Left renal cortex interstitium (tissue), 4 donors: ENCODE results near the gene FOXO1. TPM values are rescaled to one million over a fixed set of nuclear protein-coding genes. Genes with fewer than 3 reads are reported as not detected.

ENCODE experiments used
- DNase-seq, 4 donors: peaks; one replicate each; pipeline ENCODE4 v3.0.0-alpha.2; 2013; ENCODE audit warnings: low read depth in 4 of 4, low spot score in 2 of 4, missing footprints in 1 of 4
- polyA plus RNA-seq, 4 donors: library from polyadenylated mRNA; unstranded; fragments of 120-200 nt; gene quantifications; one replicate each; pipeline ENCODE4 v1.2.1, GENCODE V29; 2013; ENCODE audit not compliant: insufficient read length in 4 of 4

The FOXO1 gene
- polyA plus RNA-seq, 4 donors, result 13.9 to 18.0 (median 14.6) TPM

DNA sequence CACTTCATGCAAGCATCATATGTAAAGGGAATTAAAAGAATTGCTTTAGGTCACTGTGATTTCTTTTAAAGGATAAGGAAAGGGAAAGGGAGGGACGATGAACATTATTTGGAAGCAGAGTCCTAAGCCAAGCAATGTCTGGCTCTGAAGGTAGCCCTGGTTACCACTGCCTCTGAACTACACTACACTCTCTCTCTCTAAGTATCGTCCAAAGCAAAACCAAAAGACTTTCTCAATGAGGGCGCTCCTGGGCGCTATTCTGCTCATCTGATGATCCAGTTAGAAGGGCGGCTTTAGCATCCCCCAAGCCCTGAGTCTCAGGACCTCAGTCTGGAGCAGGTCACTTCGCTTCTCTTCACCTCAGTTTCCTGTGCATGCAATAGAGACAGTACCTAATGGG is 26.2 kb downstream of the FOXO1 start:
- no peak for DNase-seq

DNA sequence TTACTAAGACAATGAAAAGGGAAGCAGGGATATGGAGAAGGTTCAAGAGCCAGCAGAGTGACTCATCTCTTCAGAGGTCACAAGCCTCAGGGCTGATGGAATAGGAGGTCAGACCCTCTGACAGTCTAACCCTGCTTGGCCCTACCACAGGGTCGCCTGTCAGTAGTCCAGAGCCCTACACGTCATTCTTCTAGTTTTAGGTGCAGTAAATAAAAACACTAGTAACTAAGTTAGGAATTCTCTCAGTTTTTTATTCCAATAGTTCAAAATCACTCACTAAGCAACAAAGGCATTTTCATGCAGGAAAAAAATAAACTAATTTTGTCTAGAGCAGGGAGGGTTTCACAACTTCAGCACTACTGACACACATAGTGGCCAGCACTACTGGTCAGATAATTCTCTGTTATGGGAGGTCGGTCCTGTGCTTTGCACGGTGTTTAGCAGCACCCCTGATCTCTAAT is 27.2 kb downstream of the FOXO1 start:
- no peak for DNase-seq

- DNase-seq, result no peak
Observed at GRCh38 chr13:40637643-40638042, 28.8 kb downstream of the FOXO1 start.

DNA sequence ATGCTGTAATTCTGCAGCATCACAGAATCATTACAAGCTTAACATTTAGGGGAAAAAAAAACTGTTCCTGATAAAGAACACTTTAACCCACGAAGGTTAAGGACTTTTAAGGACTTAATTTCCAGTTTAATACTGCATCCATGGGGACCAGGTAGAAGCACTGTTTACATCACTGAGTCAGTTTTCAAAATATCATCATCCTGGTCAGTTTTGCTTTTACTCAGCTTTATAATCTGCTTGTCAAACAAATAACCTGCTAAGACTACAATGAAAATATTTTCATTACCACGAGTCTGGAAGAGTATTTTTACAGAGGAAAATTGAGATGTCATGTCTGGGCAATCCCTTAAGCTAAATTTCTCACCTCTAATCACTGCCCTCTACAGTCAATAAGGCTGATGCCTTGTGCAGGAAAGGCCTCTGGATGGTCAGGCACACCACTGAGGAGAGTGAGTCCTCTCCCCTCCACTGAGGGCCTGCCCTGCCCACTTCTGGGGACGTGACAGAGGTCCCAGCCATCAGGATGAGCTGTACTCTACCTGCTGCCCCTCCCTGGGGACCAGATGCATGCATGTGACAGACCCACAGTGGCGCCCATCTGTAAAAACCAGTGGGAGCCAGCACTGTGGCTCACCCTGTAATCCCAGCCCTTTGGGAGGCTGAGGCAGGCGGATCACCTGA is 31.0 kb downstream of the FOXO1 start:
- DNase-seq, result no peak

GRCh38 chr13:40632915-40633314 is 33.5 kb downstream of the FOXO1 start:
- no peak for DNase-seq

GRCh38 chr13:40631605-40632004 is 34.8 kb downstream of the FOXO1 start:
- DNase-seq, result no peak

- no peak for DNase-seq
Observed at GRCh38 chr13:40629678-40630384, 36.6 kb downstream of the FOXO1 start.

DNA sequence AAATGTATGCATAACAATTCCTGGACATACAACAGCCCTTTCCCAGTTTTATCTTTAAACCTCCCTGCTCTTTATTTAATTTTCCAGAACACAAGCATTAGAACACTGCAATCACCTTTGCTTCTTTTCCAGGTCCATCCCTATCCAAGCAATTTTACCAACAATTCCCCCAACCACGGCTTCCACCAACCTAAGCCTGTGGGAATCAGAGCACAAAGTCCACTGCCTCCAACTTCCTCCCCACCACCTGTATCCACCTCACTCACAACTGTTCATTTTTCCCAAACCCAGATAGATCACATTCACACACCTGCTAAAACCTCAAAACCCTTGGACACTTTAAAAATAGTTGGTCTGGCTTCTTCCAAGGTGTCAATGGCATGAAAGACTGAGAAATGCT is 39.5 kb downstream of the FOXO1 start:
- DNase-seq, result no peak

GRCh38 chr13:40626561-40626960 is 39.9 kb downstream of the FOXO1 start:
- no peak for DNase-seq

DNA sequence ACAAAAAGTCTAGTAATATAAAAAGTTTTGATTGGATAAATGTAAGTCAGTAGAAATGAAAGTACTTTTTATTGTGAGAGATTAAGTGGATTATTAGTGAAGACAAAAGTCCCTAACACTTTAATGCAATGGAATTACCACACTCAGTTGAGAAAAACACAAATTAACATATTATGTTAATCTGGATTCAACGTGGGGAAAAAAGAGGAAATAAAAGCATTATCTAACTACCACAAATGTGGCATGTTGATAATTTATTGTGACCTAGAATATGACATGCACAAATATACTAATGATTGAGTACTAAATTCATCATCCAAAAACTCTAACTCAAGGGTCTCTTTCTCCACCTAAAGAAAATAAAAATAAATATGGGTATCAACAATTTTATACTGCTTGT is 41.5 kb downstream of the FOXO1 start:
- no peak for DNase-seq

GRCh38 chr13:40624383-40624782 is 42.1 kb downstream of the FOXO1 start:
- DNase-seq, result no peak

DNA sequence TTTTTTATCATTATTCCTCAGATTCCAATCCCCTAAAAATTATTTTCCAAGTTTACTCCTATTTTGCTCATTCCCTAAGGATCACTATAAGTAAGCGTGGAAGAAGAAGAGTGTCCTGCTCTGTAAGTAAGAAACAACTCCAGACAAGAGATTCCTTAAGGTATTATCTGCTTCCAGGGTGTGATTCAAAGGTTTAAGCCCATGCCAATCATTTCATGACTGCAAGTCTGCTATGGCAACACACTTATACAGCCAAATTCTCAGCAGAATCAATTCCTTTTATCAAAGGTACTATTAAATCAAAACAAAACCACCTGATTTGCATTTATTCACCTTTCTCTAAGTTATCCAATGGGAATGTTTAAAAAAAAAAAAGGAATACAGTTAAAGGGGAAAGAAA is 43.7 kb downstream of the FOXO1 start:
- DNase-seq, result no peak

- no peak for DNase-seq
Observed at GRCh38 chr13:40622246-40622645, 44.2 kb downstream of the FOXO1 start.

DNA sequence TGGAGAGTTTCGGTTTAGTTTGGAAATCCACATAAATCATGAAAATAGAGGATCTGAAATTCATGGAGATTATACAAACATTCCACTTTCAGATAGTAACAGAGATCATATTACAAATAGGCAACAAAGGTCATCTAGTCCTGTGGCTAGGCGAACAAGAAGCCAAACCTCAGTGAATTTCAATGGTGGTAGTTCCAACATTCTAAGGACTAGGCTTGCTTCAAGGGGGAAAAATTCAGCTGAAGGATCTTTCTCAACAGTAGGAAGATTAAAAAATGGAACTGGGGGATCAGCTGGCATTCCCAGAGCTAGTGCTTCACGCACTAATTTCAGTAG is 47.0 kb downstream of the FOXO1 start:
- no peak for DNase-seq

- no peak for DNase-seq
Observed at GRCh38 chr13:40618581-40619478, 47.6 kb downstream of the FOXO1 start.

DNA sequence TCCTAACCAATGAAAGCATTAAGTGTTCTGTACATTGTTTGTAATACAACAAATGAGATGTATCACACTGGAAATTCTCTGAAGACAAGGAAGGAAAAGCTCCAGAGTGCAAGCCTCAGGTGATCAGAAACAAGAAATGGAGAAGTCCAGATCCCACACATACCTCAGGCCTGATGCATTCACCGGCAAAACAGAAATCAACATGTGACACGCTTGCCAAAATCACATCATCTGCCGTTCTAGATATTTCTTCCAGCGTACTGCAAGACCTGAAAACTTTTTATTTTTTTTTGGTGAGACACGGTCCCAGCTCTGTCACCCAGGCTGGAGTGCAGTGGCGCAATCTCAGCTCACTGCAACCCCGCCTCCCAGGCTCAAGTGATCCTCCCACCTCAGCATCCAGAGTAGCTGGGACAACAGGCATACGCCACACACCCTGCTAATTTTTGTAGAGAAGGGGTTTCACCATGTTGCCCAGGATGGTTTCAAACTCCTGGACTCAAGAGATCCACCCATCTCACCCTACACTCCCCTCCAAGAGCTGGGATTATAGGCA is 48.6 kb downstream of the FOXO1 start:
- no peak for DNase-seq

DNA sequence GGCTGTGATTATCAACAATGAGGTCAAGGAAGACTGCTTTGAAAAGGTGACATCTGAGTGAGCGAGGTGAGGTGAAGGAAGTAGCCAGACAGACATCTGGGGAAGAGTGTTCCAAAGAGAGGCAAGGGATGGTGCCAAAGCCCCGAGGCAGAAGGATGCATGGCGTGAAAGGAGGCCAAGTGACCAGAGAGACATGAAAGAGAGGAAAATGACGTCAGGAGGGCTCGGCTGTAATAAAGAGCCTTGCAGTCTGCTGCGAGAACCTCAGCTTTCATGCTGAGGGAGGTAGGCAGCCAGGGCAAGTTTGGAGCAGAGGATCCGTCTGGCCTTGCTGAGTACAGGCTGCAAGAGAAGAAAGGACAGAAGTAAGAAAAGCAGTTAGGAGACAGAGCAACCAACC is 50.8 kb downstream of the FOXO1 start:
- no peak for DNase-seq

DNA sequence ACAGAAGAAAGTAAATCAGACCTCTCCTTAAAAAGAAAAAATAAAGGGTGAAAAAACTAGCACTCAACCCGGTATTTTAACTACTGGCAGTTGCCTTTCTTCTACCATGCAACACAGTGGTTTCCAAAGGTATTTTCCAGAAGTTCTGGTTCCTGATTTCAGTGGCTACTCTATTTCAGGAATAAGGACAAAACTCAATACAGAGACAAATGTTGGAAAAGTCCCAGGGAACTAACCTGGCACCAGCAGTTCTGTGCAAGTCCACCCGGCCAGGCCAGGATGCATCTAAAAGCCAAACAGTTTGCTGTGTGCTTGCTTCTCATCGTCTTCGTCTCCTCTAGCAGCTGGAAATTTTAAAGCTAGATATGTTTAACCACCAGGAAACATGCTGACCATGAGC is 52.5 kb downstream of the FOXO1 start:
- DNase-seq, result no peak

DNA sequence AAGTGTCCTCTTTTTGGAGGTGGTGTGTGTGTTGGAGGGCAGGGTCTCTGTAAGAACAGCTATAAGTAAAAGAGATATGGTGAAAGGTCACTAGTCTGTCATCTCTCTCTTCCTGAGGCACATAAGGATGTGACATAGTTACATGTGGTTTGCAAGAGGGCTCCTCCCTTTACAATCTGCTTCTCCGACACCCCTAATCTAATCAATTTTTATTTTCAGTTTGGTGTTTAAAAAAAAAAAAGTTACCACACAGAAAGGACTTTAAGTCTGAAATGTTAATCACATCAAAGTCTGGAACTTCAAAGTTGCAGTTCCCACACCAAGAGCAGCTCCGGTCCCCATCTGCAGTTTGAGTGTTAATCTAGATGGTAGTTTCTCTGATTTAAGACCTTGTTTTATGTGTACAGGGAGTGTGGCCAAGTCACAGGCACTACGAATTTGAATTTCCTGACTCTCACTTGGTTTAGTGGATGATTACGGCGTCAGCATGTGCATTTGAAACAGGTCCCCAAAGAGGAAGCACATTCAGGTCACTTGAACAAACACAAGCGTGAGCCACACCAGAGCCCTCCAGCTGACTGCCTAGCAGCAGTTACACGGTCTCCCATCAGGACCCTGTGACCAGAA is 53.1 kb downstream of the FOXO1 start:
- peak; percentile 20 to 52 (median 40) for DNase-seq

- DNase-seq, result no peak
Observed at GRCh38 chr13:40612041-40612440, 54.4 kb downstream of the FOXO1 start.

- no peak for DNase-seq
Observed at GRCh38 chr13:40611635-40612034, 54.8 kb downstream of the FOXO1 start.
